MM.1S (cell line): ENCODE measurements around the gene HOXC11.

Experiments used
- DNase-seq: peaks from one replicate; pipeline ENCODE4 v3.0.0-alpha.2; 2015
- H2AFZ ChIP-seq: fragments of 300-600 bp; sonication (generic); 2 replicates; pipeline ENCODE4 v1.6.0; 2016; ENCODE audit warnings: antibody characterized with exemption, low read length
- H3F3A ChIP-seq: fragments of 300-600 bp; sonication (generic); 2 replicates; pipeline ENCODE4 v1.6.1; 2016; ENCODE audit warnings: mild to moderate bottlenecking, antibody characterized with exemption, low read length, moderate library complexity, mixed read lengths; ENCODE audit not compliant: insufficient read depth
- H3K27ac ChIP-seq: fragments of 300-600 bp; sonication (generic); 2 replicates; pipeline ENCODE4 v1.5.1; 2016; ENCODE audit warnings: mild to moderate bottlenecking, low read length
- H3K27me3 ChIP-seq: fragments of 300-600 bp; sonication (generic); replicated peaks from 2 replicates; pipeline ENCODE4 v1.6.0; 2016; ENCODE audit warnings: low read length; ENCODE audit not compliant: insufficient read depth
- H3K36me3 ChIP-seq: fragments of 300-600 bp; sonication (generic); replicated peaks from 2 replicates; pipeline ENCODE4 v1.6.1; 2016; ENCODE audit warnings: mild to moderate bottlenecking, low read length, mixed read lengths; ENCODE audit not compliant: insufficient read depth
- H3K4me1 ChIP-seq: fragments of 300-600 bp; sonication (generic); 2 replicates; pipeline ENCODE4 v1.6.1; 2016; ENCODE audit warnings: low read length, mixed read lengths
- H3K4me2 ChIP-seq: fragments of 300-600 bp; sonication (generic); 2 replicates; pipeline ENCODE4 v1.6.0; 2016; ENCODE audit warnings: low read depth, low read length
- H3K4me3 ChIP-seq: fragments of 300-600 bp; sonication (generic); 2 replicates; pipeline ENCODE4 v1.5.1; 2016; ENCODE audit warnings: low read length, mixed read lengths
- H3K79me2 ChIP-seq: fragments of 300-600 bp; sonication (generic); 2 replicates; pipeline ENCODE4 v1.6.1; 2016; ENCODE audit warnings: mixed run types, low read length, mixed read lengths
- H3K9ac ChIP-seq: fragments of 300-600 bp; sonication (generic); 2 replicates; pipeline ENCODE4 v1.6.1; 2016; ENCODE audit warnings: low read length, mixed read lengths
- H3K9me2 ChIP-seq: fragments of 300-600 bp; sonication (generic); replicated peaks from 2 replicates; pipeline ENCODE4 v1.6.1; 2016; ENCODE audit warnings: mild to moderate bottlenecking, low read length, mixed read lengths; ENCODE audit not compliant: insufficient read depth
- H3K9me3 ChIP-seq: fragments of 300-600 bp; sonication (generic); replicated peaks from 2 replicates; pipeline ENCODE4 v1.6.1; 2016; ENCODE audit warnings: mild to moderate bottlenecking, low read length, mixed read lengths; ENCODE audit not compliant: insufficient read depth
- H4K20me1 ChIP-seq: fragments of 300-600 bp; sonication (generic); 2 replicates; pipeline ENCODE4 v1.6.1; 2016; ENCODE audit warnings: mild to moderate bottlenecking, low read length, moderate library complexity, mixed read lengths; ENCODE audit not compliant: insufficient read depth
- EZH2 ChIP-seq: fragments of 300-600 bp; sonication (generic); optimal IDR thresholded peaks from 2 replicates; pipeline ENCODE3; 2017; ENCODE audit warnings: low read depth, mild to moderate bottlenecking, antibody characterized with exemption, low read length, mixed read lengths
- EZH2phosphoT487 ChIP-seq: fragments of 300-600 bp; sonication (generic); IDR thresholded peaks from 2 replicates; pipeline ENCODE4 v1.6.1; 2018; ENCODE audit warnings: antibody characterized with exemption, low read length
- TF ChIP-seq, protein P1 (sequence below): fragments of 300-600 bp; sonication (generic); IDR thresholded peaks from 2 replicates; pipeline ENCODE4 v1.5.1; 2016; ENCODE audit warnings: antibody characterized with exemption, low read length, mixed read lengths

HOXC11 gene

DNA sequence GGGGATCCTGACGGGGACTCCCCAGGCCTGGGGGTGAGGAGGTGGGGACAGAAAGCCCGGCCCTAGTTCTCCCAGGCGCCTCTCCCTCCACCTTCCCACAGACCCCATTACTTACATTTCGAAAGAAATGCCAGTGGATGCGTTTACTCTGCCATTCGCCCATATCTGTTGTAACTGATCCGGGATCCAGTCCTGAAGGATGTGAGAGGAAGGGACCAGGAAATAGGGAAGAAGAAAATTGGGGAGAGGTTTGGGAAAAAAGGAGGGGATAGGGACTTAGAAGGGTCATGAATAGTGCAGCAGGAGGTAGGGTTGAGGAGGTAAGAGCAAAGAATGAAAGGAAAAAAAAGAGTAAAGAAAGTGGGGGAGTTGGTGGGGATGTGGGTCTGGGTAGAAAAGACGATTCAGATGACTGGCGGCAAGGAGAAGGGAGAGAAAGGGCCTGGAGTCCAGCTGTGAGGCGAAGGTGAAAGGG is 17.1 kb upstream of the HOXC11 start:
- H3K9ac ChIP-seq, result no peak overlapping the region
- no peak overlapping the region for H3K4me2 ChIP-seq
- TF ChIP-seq, protein P1, sequence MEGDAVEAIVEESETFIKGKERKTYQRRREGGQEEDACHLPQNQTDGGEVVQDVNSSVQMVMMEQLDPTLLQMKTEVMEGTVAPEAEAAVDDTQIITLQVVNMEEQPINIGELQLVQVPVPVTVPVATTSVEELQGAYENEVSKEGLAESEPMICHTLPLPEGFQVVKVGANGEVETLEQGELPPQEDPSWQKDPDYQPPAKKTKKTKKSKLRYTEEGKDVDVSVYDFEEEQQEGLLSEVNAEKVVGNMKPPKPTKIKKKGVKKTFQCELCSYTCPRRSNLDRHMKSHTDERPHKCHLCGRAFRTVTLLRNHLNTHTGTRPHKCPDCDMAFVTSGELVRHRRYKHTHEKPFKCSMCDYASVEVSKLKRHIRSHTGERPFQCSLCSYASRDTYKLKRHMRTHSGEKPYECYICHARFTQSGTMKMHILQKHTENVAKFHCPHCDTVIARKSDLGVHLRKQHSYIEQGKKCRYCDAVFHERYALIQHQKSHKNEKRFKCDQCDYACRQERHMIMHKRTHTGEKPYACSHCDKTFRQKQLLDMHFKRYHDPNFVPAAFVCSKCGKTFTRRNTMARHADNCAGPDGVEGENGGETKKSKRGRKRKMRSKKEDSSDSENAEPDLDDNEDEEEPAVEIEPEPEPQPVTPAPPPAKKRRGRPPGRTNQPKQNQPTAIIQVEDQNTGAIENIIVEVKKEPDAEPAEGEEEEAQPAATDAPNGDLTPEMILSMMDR, result no peak
- TF ChIP-seq EZH2, result peak; percentile 38
- H3K79me2 ChIP-seq, result no peaks in the 10 kb centered on the region
- peaks cover 99% of the 10 kb centered on the region for H3K27me3 ChIP-seq
- no peaks in the 10 kb centered on the region for H3K9me3 ChIP-seq
- H4K20me1 ChIP-seq, result no peaks in the 10 kb centered on the region
- 0 out of 2 replicates have a peak, but pooled peaks cover 5% of the 10 kb centered on the region for H3K4me1 ChIP-seq
- no peaks in the 10 kb centered on the region for H3K9me2 ChIP-seq
- H3F3A ChIP-seq, result no peaks in the 10 kb centered on the region
- H2AFZ ChIP-seq, result no peak overlapping the region
- no peaks in the 10 kb centered on the region for H3K36me3 ChIP-seq
- no peak overlapping the region for H3K27ac ChIP-seq
- no peak for DNase-seq
- no peak overlapping the region for H3K4me3 ChIP-seq

DNA sequence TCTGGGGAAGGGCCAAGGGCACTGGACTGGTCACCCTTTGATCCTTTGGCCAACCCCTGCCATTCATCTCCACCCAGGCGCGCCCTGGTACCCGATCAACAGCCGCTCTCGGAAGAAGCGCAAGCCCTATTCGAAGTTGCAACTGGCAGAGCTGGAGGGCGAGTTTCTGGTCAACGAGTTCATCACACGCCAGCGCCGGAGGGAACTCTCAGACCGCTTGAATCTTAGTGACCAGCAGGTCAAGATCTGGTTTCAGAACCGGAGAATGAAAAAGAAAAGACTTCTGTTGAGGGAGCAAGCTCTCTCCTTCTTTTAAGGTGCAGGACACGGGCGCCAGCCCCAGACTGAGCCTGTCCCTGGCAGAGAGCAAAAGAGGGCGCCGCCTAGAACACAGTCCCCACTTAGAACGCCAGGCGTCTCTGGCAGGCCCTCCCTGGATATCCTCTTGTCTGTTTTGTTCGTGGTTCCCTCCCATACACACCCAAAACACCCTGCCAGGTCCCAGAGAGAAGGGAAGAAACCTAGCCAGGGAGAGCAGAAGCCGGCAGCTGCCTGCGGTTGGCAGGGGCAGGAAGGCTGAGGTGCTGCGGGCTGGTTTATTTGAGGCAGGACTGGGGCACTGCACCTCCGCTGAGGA is 16.6 kb upstream of the HOXC11 start:
- no peaks in the 10 kb centered on the region for H3K36me3 ChIP-seq
- no peaks in the 10 kb centered on the region for H3K9me3 ChIP-seq
- peaks cover 99% of the 10 kb centered on the region for H3K27me3 ChIP-seq
- no peak overlapping the region for H3K27ac ChIP-seq
- H3K9me2 ChIP-seq, result no peaks in the 10 kb centered on the region
- H3K79me2 ChIP-seq, result no peaks in the 10 kb centered on the region
- no peak overlapping the region for H3K4me3 ChIP-seq
- H4K20me1 ChIP-seq, result no peaks in the 10 kb centered on the region
- no peaks in the 10 kb centered on the region for H3F3A ChIP-seq
- DNase-seq, result no peak
- no peak overlapping the region for H3K4me2 ChIP-seq
- 0 out of 2 replicates have a peak, but pooled peaks cover 5% of the 10 kb centered on the region for H3K4me1 ChIP-seq
- H2AFZ ChIP-seq, result no peak overlapping the region
- TF ChIP-seq EZH2 (no peak), EZH2phosphoT487 (no peak)
- TF ChIP-seq, protein P1, result no peak
- H3K9ac ChIP-seq, result no peak overlapping the region

DNA sequence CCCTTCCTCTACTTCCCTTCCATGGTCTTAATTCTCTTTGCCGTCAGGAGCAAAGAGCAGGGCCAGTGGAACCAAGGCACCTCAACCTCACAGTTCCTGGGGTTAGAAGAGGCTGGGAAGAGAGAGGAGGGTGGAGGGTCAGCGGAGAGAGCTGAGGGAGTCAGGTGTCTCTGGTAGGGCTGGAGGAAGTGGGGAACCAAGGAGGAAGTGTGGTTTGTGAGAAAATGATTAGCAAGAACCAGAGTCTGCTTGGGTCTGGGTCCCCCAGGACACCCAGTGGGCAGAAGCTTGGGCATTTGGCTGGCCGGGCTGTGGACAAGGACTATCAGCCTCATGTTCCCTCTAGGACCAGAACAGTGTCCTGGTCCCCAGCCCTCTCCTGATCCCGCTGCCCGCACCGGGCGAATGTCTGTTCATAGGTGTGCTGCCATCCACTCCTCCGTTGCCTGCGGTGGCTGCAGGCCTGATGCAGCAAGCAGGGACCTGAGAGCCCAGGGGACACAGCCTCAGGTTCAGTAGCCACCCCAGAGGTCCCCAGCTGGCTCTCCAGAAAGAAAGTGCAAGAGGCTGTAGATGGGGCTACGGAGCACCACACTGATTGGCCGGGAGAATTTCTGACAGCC is 15.9 kb upstream of the HOXC11 start:
- H3K36me3 ChIP-seq, result no peaks in the 10 kb centered on the region
- DNase-seq, result no peak
- H3K9me3 ChIP-seq, result no peaks in the 10 kb centered on the region
- H3K27me3 ChIP-seq, result peaks cover 99% of the 10 kb centered on the region
- H2AFZ ChIP-seq, result no peak overlapping the region
- H3K4me2 ChIP-seq, result no peak overlapping the region
- no peaks in the 10 kb centered on the region for H3K79me2 ChIP-seq
- H3K4me1 ChIP-seq, result 0 out of 2 replicates have a peak, but pooled peaks cover 5% of the 10 kb centered on the region
- no peaks in the 10 kb centered on the region for H4K20me1 ChIP-seq
- H3K27ac ChIP-seq, result no peak overlapping the region
- no peak for TF ChIP-seq EZH2phosphoT487
- no peak for TF ChIP-seq EZH2
- TF ChIP-seq, protein P1, result no peak
- H3F3A ChIP-seq, result no peaks in the 10 kb centered on the region
- H3K9me2 ChIP-seq, result no peaks in the 10 kb centered on the region
- H3K9ac ChIP-seq, result no peak overlapping the region
- no peak overlapping the region for H3K4me3 ChIP-seq
